GM19023 (cell line): ENCODE measurements around the gene DHRS7.
"Not testable (repeated sequence)": the region's sequence is repeated elsewhere in the genome, so short reads cannot be mapped to it uniquely, and the experiment has no call there.

ENCODE experiments used
- ATAC-seq: cut with Tn5 transposase; IDR thresholded peaks from one replicate; pipeline ENCODE4 v1.9.1; 2021; ENCODE audit warnings: mild to moderate bottlenecking, moderate library complexity; ENCODE audit not compliant: unreplicated experiment

DHRS7 gene

GRCh38 chr14:60153991-60154390 is 11.2 kb downstream of the DHRS7 start:
- no peak for ATAC-seq

- peak; percentile 80 for ATAC-seq
These were observed 13.5 kb downstream of the DHRS7 start for GRCh38 chr14:60151715-60152114.

GRCh38 chr14:60134702-60135101 is 30.5 kb downstream of the DHRS7 start:
- ATAC-seq: no peak

- no peak for ATAC-seq
These were observed 31.7 kb downstream of the DHRS7 start for GRCh38 chr14:60133487-60133886.

- ATAC-seq: no peak
These were observed 39.3 kb downstream of the DHRS7 start for GRCh38 chr14:60125918-60126317.

- no peak for ATAC-seq
These were observed 49.0 kb downstream of the DHRS7 start for GRCh38 chr14:60116181-60116580.

- no peak for ATAC-seq
These were observed 50.3 kb downstream of the DHRS7 start for GRCh38 chr14:60114881-60115280.

GRCh38 chr14:60111732-60112131 is 53.5 kb downstream of the DHRS7 start:
- no peak for ATAC-seq

- no peak for ATAC-seq
These were observed 57.7 kb downstream of the DHRS7 start for GRCh38 chr14:60107477-60107876.

- no peak for ATAC-seq
These were observed 58.9 kb downstream of the DHRS7 start for GRCh38 chr14:60106339-60106738.

GRCh38 chr14:60102389-60102788 is 62.8 kb downstream of the DHRS7 start:
- no peak for ATAC-seq

GRCh38 chr14:60101786-60102185 is 63.4 kb downstream of the DHRS7 start:
- no peak for ATAC-seq

GRCh38 chr14:60099855-60100254 is 65.3 kb downstream of the DHRS7 start:
- not testable (repeated sequence) for ATAC-seq

- no peak for ATAC-seq
These were observed 67.2 kb downstream of the DHRS7 start for GRCh38 chr14:60097974-60098373.

- no peak for ATAC-seq
These were observed 69.3 kb downstream of the DHRS7 start for GRCh38 chr14:60095781-60096450.

GRCh38 chr14:60095231-60095630 is 70.0 kb downstream of the DHRS7 start:
- no peak for ATAC-seq

- ATAC-seq: no peak
These were observed 70.8 kb downstream of the DHRS7 start for GRCh38 chr14:60094306-60094897.
